HTERT RPE-1 (cell line): Measurements from ENCODE around the gene SLC6A3.

Experiments
- in situ Hi-C: fragments of 300-500 bp; cut with MboI; formaldehyde crosslinking; loops from 4 replicates; pipeline ENCODE4 v1.14.3; 2020; ENCODE audit warnings: low sequenced_read_pairs

Gene SLC6A3

DNA sequence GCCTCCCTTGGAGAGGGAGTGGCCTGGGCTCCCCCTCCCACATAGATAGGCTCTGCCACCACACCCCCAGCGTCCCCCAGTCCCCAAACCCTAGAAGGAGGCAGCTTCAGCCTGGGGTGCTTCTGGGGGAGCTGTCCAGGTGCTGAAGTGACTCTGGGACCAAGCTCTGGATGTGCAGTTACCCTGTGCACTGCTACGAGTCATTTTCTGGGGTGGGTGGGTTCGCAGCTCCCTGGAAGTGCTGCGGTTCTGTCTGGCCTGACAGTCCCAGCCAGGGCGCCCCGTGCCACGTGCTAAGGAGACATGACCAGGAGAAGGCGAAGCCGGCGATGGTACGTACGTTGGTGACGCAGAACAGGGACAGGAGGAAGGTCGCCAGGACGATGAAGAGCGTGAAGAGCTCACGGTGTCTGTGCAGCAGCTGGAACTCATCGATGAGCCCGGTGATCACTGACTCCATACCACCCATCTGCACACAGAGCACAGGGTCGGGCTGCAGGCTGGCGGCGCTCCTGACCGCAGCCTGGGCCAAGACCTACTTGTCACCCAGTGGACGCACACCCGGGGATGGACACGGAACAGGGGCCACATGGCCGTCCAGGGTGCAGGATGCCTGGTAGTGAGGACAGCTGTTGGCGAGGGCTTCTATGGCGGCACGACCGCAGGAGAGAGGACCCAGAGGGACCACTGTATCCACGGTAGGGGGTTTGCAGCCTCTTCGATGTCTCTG is 35.7 kb downstream of the SLC6A3 start:
- in situ Hi-C loops = no loop called here

GRCh38 chr5:1406681-1407640 is 38.3 kb downstream of the SLC6A3 start:
- in situ Hi-C loops = no loop called here

DNA sequence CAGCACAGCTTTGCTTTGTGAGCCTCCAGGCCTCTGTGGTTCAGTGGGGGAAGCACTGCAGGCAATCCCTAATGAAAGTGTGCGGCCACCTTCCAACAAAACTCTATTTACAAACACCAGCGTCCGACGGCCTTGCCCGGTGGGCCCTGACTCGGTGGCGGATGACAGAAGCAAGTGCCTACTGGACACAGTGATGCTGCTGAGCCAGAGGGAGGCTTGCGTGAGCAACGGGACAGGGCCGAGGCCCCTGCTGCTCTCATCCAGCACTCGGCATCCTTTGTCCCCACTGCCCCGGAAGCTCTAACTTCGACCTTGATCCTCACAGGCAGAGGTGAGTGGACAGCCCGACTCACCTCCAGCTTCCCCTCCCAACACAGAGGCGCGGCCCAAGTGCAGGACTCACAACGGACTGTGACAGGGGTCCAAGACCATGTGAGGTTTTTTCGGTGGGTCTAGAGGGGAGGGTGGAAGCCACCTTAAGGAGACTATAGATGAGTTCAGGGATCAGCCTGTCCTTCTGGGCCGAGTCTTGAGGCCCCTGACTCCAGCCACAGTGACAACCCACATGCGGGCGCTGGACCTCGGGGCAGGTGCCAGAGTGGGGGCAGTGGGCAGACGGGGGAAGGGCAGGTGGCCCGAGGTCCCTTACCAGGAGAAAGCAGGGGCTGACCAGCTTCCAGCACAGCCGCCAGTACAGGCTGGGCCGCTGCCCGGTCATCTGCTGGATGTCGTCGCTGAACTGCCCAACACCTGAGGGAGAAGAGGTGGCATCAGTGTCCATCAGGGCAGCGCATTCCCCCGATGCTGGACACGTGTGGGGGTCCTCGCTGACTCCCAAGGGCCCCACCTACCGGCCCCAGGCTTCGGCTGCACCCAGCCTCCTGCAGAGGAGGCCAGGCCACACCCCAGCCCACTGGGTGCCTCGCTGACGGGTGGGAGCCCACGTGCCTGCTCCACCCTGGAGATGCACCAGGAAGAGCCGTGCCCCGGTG is 39.4 kb downstream of the SLC6A3 start:
- in situ Hi-C loops = no loop called here

DNA sequence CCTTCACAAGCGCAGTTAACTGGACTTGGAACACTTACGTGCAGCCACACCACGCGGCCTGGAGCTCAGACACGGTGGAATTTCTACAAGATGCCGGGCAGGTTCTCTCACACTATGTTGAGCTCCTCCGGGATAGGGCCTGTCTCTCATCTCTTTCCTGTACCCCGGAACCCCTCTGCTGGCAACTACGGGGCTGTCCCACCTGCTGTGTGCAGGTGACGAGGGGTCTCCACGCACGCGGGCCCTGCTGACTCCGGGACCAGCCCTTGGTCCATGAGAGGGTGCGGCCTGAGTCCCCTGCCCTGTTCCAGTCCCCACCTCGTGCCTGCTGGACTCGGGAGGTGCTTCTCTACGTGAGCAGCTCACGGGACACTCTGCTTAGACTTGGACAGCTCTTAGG is 40.1 kb downstream of the SLC6A3 start:
- in situ Hi-C loops = no loop called here

GRCh38 chr5:1404062-1404461 is 41.2 kb downstream of the SLC6A3 start:
- in situ Hi-C loops = no loop called here

GRCh38 chr5:1402611-1403255 is 42.5 kb downstream of the SLC6A3 start:
- in situ Hi-C loops = no loop called here

DNA sequence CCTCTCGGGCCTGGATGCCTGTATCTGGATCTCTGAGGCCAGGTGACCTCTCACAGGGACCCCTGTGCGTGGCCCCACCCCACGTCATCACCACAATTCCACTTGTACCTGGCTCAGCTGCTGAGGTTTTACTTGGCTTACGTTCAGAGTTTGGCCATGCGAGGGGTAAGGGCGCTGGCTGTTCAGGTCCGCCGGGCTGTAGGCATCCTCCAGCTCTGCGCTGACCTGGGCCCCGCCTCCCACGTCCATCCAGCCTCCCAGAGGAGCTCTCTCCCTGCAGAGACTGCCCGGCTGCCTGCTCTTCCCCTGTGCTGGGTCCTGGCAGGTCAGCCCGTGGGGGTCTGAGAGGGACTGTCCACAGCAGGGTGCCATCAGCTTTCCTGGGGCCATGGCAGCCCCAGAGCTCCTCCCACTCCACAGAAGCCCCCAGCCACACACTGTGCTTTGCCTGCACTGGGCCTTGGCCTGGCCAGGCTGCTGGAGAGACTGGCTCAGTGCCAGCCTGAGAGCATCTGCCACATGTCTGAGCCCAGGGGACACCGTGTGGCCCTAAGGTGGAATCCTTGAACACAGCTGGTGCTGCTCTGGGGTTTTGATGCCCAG is 43.6 kb downstream of the SLC6A3 start:
- in situ Hi-C loops = no loop called here

DNA sequence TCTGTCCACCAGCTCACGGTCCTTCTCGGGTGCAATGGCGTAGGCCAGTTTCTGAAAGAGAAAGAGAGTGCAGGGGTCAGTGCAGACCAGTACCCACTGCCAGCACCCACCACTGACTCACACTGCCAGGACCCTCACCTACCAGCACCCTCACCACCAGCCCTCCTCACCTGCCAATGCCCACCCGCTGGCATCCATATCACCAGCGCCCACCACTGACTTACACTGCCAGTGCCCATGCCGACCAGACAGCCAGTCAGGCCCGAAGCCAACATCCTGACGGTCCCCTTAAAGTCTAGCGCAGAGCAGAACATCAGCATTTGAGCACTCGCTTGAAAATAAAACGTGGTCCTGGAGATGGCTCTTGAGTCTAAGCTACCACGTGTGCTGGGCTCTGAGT is 44.3 kb downstream of the SLC6A3 start:
- in situ Hi-C loops = no loop called here

- in situ Hi-C loops = no loop called here
Observed at GRCh38 chr5:1400211-1400855, 44.9 kb downstream of the SLC6A3 start.

DNA sequence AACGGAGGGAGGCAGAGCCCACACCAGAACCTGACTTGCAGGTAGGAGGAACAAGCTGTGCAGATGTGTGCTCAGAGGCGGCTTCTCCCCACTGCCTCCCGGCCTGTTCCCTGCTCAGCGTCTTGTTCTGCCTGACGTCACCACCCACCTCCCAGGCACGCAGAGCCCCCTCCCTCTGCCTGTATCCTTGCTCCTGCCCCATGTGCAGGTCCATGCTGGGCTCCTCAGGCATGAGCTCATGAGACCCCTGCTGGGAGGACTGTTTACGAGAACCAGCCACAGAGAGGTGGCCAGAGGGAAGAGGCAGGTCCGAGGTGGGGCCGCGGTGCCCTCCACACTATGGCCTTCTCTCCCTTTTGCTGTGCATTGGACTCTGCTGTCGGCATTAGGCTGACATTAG is 45.5 kb downstream of the SLC6A3 start:
- in situ Hi-C loops = no loop called here

DNA sequence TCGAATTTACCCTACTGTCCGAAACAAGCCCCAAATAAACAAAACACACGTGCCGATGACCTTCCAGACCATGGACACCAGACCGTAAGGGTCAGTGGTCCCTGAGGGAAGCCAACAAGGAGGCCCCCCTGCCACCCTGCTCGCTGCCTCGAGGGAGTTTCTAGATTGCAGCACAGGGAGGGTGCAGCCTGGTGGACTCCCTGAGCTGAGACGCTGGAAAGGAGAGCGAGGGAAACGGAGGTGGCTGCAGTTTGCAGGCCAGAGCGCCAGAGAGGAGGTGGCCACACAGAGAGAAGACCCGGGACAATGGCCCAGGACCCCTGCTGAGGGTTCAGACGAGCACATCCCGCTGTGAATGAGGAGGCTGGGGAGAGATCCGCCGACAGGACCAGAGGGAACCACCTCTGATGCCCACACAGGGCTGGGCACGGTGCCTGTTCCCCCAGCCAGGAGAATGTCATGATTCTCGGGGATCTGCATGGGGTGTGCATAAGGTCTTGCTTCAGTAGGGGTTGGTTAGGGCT is 48.9 kb downstream of the SLC6A3 start:
- in situ Hi-C loops = no loop called here

DNA sequence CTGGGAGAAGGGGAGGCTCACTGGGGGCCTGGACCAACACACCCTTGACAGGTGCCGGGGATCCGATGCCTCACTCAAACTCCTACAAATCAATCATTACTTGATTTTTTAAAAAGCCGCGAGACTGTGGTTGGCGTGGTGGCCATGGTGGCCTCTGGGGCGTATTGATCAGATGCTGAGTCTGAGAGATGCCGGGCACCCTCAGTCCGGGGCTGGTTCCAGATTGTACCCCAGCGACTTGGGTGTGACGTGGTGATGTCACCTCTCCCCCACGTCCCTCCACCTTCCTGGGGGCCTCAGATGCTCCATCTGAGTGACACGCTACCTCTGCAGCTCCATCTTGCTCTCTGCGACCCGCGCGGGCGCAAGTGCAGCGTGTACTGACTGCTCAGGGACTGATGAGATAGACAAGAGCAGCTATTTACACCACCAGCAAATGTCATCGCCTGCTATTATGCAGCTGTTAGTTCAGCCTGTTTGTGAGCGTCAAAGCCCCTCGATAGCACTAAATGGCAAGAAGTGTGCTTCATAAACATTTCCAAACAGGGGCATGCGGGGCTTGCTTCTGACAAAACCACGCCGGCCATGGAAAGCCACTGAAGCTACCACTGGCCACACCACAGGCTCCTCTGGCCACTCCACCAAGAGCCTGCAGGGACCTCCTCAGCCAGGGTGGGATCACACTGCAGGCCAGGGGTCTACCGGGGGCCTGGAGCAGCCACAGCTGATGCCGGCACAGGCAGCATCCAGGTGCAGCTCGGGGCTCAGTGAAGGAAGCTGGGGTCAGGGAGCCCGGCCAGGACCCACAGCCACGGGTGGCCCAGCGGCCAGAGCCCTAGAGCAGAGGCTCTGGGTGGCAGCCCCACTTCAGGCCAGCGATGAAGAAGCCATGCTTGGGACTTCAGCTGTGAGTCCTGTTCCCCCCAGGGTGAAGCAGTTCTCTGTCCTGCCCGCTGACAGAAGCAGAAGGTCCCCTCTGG is 50.1 kb downstream of the SLC6A3 start:
- in situ Hi-C loops = no loop called here

DNA sequence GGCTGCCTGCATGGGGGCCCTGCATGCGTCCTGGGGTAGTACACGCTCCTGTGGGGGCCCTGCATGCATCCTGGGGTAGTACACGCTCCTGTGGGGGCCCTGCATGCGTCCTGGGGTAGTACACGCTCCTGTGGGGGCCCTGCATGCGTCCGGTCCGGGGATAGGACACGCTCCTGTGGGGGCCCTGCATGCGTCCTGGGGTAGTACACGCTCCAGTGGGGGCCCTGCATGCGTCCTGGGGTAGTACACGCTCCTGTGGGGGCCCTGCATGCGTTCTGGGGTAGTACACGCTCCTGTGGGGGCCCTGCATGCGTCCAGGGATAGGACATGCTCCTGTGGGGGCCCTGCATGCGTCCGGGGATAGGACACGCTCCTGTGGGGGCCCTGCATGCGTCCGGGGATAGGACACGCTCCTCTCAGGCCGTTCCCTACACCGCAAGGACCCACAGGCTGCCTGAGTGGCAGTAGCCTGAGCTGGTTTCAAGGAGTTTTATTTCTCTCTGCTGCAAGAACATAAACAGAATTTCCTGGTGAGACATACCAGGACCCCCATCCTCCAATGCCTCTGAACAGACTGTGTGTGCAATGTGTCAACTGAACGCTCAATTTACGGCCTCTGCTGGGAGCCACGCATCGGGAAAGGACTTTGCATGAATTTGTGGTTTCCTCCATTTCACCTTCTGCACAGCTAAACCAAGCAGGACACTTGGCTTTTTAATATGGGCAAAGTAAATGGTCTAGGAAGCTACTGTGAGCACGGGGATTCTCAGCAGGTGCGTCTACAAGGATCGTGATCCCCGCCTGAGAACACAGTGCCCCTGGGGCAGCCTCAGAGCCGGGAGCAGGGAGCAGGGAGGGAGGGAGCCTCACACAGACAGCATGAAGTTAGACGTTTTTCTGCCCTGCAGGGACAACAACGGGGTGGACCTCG is 51.4 kb downstream of the SLC6A3 start:
- in situ Hi-C loops = no loop called here

GRCh38 chr5:1392801-1393565 is 52.3 kb downstream of the SLC6A3 start:
- in situ Hi-C loops = no loop called here

DNA sequence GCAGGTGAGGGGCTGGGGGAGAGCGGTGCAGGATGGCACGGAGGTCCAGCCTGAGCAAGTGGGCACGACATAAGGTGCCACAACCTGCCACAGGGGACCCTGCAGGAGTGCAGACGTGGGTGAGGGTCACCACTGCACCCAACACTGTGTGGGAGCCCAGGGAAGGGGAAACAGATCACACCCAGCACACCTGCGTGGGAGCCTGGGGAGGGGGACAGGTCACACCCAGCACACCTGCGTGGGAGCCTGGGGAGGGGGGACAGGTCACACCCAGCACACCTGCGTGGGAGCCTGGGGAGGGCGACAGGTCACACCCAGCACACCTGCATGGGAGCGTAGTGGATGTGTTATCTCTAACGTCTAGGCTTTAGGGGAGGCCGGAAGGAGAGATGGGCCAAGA is 53.0 kb downstream of the SLC6A3 start:
- in situ Hi-C loops = no loop called here

DNA sequence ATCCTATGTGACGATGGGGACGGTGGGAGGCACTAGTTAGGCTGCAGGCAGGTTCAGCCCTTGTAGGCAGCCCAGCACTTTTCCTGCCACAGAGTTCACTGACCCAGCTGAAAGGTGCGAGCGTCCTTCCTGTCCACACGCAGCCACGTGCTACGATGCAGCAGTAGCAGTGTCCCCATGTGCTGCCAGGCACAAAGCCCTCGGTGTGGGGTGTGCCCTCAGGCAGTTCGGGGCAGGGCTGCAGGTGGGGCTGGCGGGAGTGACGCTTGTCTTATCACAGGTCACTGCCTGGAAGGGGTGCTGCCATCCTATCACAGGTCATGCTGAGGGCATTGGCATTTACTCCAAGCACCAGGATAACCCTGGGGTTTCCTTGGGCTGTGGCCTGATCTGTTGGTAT is 53.5 kb downstream of the SLC6A3 start:
- in situ Hi-C loops = no loop called here
